K562 (cell line): ENCODE data around the gene ORMDL2. TPM values are rescaled to one million over a fixed set of nuclear protein-coding genes. Genes with fewer than 3 reads are reported as not detected.

Experiments used
- ATAC-seq: fragments of 200-7000 bp; cut with Tn5 transposase; 3 replicates; pipeline ENCODE4 v1.9.1; 2020; ENCODE audit warnings: moderate library complexity
- BruUV-seq: library from RNA; stranded (reverse); fragments of 400-500 nt; replicated peaks from 2 replicates; lab custom pipeline; 2021; lab: Mats Ljungman, UMichigan
- CTCF ChIA-PET: fragments of 300-600 bp; formaldehyde crosslinking; extraction: SDS; loops from one replicate; lab custom pipeline; 2021; ENCODE audit warnings: low intra/inter-chr PET ratio; lab: Yijun Ruan, JAX
- POLR2A ChIA-PET: fragments of 300-600, 350-650 bp; sonication (Branson Sonifier 250); formaldehyde crosslinking; extraction: SDS; loops from one replicate; lab custom pipeline; 2021; ENCODE audit warnings: antibody characterized with exemption, inconsistent platforms; lab: Yijun Ruan, JAX
- DNase-seq, 4 experiments: peaks; one replicate each; pipeline versions ENCODE4 v3.0.0 to v3.0.0-alpha.2; 2011 to 2018; ENCODE audit warnings: low spot score in 3 of 4, mixed read lengths in 3 of 4; ENCODE audit errors: extremely low read depth in 1 of 4
- FAIRE-seq: peaks from 2 replicates; lab custom pipeline; 2011; peaks lifted over from hg19 to GRCh38; lab: Jason Lieb, UNC
- H2AFZ ChIP-seq: 2 replicates; pipeline ENCODE4 v1.6.0; 2011; ENCODE audit warnings: low read depth, low read length, control low read depth, inconsistent platforms
- H3K27ac ChIP-seq: fragments of 200-600 bp; 3 replicates; pipeline ENCODE4 v1.8.0; 2011; ENCODE audit warnings: low read depth, mild to moderate bottlenecking, control low read depth, inconsistent platforms, low read length, moderate library complexity, mixed read lengths; ENCODE audit errors: extremely low read depth
- H3K27me3 ChIP-seq, 2 experiments: fragments of 300-600 bp in 1 of 2; 2 replicates in 1 of 2; 3 replicates in 1 of 2; pipeline versions ENCODE4 v1.6.0 to v1.8.0; 2011; ENCODE audit warnings: inconsistent platforms in 2 of 2, low read length in 2 of 2, mild to moderate bottlenecking in 1 of 2, mixed read lengths in 1 of 2, moderate library complexity in 1 of 2; ENCODE audit not compliant: control insufficient read depth in 2 of 2, insufficient read depth in 2 of 2
- H3K36me3 ChIP-seq: fragments of 300-600 bp; 3 replicates; pipeline ENCODE4 v1.8.0; 2011; ENCODE audit warnings: mild to moderate bottlenecking, low read length, inconsistent platforms; ENCODE audit not compliant: control insufficient read depth, insufficient read depth
- H3K4me1 ChIP-seq, 2 experiments: fragments of 200-600 bp in 1 of 2; replicated peaks in 1 of 2; 2 replicates in 1 of 2; 3 replicates in 1 of 2; pipeline versions ENCODE4 v1.5.1 to v1.8.0; 2011; ENCODE audit warnings: inconsistent platforms in 2 of 2, low read length in 2 of 2, mild to moderate bottlenecking in 1 of 2, mixed read lengths in 1 of 2, moderate library complexity in 1 of 2; ENCODE audit not compliant: control insufficient read depth in 2 of 2, insufficient read depth in 2 of 2
- H3K4me2 ChIP-seq: 2 replicates; pipeline ENCODE4 v1.6.1; 2011; ENCODE audit warnings: low read length, control low read depth, inconsistent platforms, mixed read lengths; ENCODE audit not compliant: insufficient read depth
- H3K4me3 ChIP-seq: fragments of 200-600 bp; sonication (generic), shearing (Covaris generic); 2 replicates; pipeline ENCODE4 v1.5.1; 2016; ENCODE audit warnings: control low read depth, inconsistent platforms
- H3K79me2 ChIP-seq: fragments of 200-600 bp; 3 replicates; pipeline ENCODE4 v1.8.0; 2011; ENCODE audit warnings: low read length, inconsistent platforms; ENCODE audit not compliant: control insufficient read depth, insufficient read depth
- H3K9ac ChIP-seq, 2 experiments: 2 replicates each; pipeline versions ENCODE4 v1.6.0 to v1.6.1; 2011; ENCODE audit warnings: low read depth in 2 of 2, low read length in 2 of 2, control low read depth in 1 of 2, inconsistent platforms in 1 of 2, mild to moderate bottlenecking in 1 of 2, mixed read lengths in 1 of 2; ENCODE audit not compliant: insufficient read depth in 1 of 2
- H3K9me1 ChIP-seq: one replicate; pipeline ENCODE4 v1.6.0; 2011; ENCODE audit warnings: inconsistent platforms, mild to moderate bottlenecking, low read length, moderate library complexity; ENCODE audit not compliant: control insufficient read depth, insufficient read depth
- H3K9me3 ChIP-seq: replicated peaks from 2 replicates; pipeline ENCODE4 v1.5.1; 2011; ENCODE audit warnings: low read depth, low read length, inconsistent platforms; ENCODE audit not compliant: control insufficient read depth, insufficient read depth
- H4K20me1 ChIP-seq: replicated peaks from 2 replicates; pipeline ENCODE4 v1.6.1; 2011; ENCODE audit warnings: low read length, inconsistent platforms, mixed read lengths; ENCODE audit not compliant: control insufficient read depth, insufficient read depth
- BRCA1 ChIP-seq, 2 experiments: fragments of 450-650 bp in 1 of 2; sonication (generic) in 1 of 2; formaldehyde crosslinking in 1 of 2; IDR thresholded peaks; 2 replicates each; pipeline versions ENCODE4 v1.5.0 to v1.6.1; 2017 to 2020; ENCODE audit warnings: mild to moderate bottlenecking in 1 of 2, missing genetic modification reagents in 1 of 2
- BRD4 ChIP-seq: fragments of 200-600 bp; sonication (generic); IDR thresholded peaks from 2 replicates; pipeline ENCODE4 v1.6.1; 2017; ENCODE audit warnings: inconsistent platforms
- MCM3 ChIP-seq: fragments of 450-650 bp; IDR thresholded peaks from 2 replicates; pipeline ENCODE4 v1.6.1; 2016
- NR2C2 ChIP-seq, 2 experiments: fragments of 200-800 bp in 1 of 2; sonication (Bioruptor generic) in 1 of 2; sonication (generic) in 1 of 2; formaldehyde crosslinking in 1 of 2; IDR thresholded peaks; 2 replicates each; pipeline versions ENCODE4 v1.6.1 to v1.8.0; 2016 to 2022; ENCODE audit warnings: mild to moderate bottlenecking in 1 of 2, missing compliant biosample characterization in 1 of 2, missing genetic modification characterization in 1 of 2, missing genetic modification reagents in 1 of 2
- POLR2A ChIP-seq: fragments of 450-650 bp; conservative IDR thresholded peaks from 2 replicates; pipeline ENCODE4 v1.6.1; 2016
- RBM34 ChIP-seq: fragments of 200-400 bp; formaldehyde crosslinking; IDR thresholded peaks from 2 replicates; pipeline ENCODE4 v1.6.1; 2018; ENCODE audit warnings: low read length, borderline replicate concordance; ENCODE audit not compliant: insufficient read depth
- SMAD2 ChIP-seq: fragments of 150-350 bp; IDR thresholded peaks from 2 replicates; pipeline ENCODE4 v1.6.1; 2014; ENCODE audit warnings: low read depth, mild to moderate bottlenecking, low read length
- XRCC4 ChIP-seq: IDR thresholded peaks from one replicate; pipeline ENCODE4 v1.6.1; 2011; ENCODE audit not compliant: insufficient read depth, insufficient read length; ENCODE audit errors: extremely low read depth
- ZNF174 ChIP-seq: fragments of 250-450 bp; sonication (Bioruptor Pico); IDR thresholded peaks from 2 replicates; pipeline ENCODE4 v1.4.0; 2020; ENCODE audit warnings: mild to moderate bottlenecking
- WGBS: fragments of 100-300 bp; shearing (Covaris generic); methylation state at CpG from one replicate; pipeline ENCODE4 v1.1.6; 2016; ENCODE audit warnings: low coverage, mixed read lengths; ENCODE audit not compliant: insufficient coverage; ENCODE audit errors: missing lambda C conversion rate; 5-methylcytosine and 5-hydroxymethylcytosine counted together
- in situ Hi-C: fragments of 300-500 bp; cut with MboI; formaldehyde crosslinking; loops from 4 replicates; pipeline ENCODE4 v1.15.0; 2018; ENCODE audit warnings: inconsistent platforms, mixed read lengths
- intact Hi-C: fragments of 100-400 bp; cut with micrococcal nuclease; formaldehyde crosslinking; loops from 2 replicates; pipeline ENCODE4 v1.14.2; 2022
- polyA plus RNA-seq, 8 experiments: library from polyadenylated mRNA; depleted of rRNA in 4 of 8; stranded (reverse) in 5 of 8; unstranded in 3 of 8; fragments of >200 nt; fragmentation: Nextera tagmentation in 2 of 8; fragmentation: Illumina TruSeq in 1 of 8; extraction: Ambion mirVana in 2 of 8; extraction: Trizol in 1 of 8; gene quantifications; 2 replicates each; pipeline versions ENCODE4 v1.2.1 to v1.2.3, GENCODE V29; 2011 to 2014; ENCODE audit warnings: inconsistent platforms in 1 of 8, missing spikeins in 1 of 8
- total RNA-seq, 7 experiments: library from RNA; depleted of rRNA in 6 of 7; stranded (reverse); fragments of >200 nt in 6 of 7; fragmentation: Illumina TruSeq in 2 of 7; extraction: Trizol in 2 of 7; gene quantifications; 2 replicates each; pipeline versions ENCODE4 v1.2.1 to v1.2.3, GENCODE V29; 2011 to 2021; ENCODE audit warnings: low replicate concordance in 1 of 7
- TF ChIP-seq, protein P1 (sequence below): fragments of 450-650 bp; IDR thresholded peaks from 2 replicates; pipeline ENCODE4 v1.6.1; 2017; ENCODE audit warnings: antibody characterized with exemption, mild to moderate bottlenecking
- TF ChIP-seq, protein P2 (sequence below): fragments of 250-450 bp; sonication (Bioruptor Pico); IDR thresholded peaks from 2 replicates; pipeline ENCODE4 v1.9.0; 2021; ENCODE audit warnings: mild to moderate bottlenecking, inconsistent platforms
- TF ChIP-seq, protein P3 (sequence below): fragments of 450-650 bp; IDR thresholded peaks from 2 replicates; pipeline ENCODE4 v1.6.1; 2016

The ORMDL2 gene
- total and polyA plus RNA-seq, 9 of the 15 experiments (the other 6 are each of a cell fraction or from before 2014, with no cell fraction given) = 9.9 to 113 (median 34.4) TPM

DNA sequence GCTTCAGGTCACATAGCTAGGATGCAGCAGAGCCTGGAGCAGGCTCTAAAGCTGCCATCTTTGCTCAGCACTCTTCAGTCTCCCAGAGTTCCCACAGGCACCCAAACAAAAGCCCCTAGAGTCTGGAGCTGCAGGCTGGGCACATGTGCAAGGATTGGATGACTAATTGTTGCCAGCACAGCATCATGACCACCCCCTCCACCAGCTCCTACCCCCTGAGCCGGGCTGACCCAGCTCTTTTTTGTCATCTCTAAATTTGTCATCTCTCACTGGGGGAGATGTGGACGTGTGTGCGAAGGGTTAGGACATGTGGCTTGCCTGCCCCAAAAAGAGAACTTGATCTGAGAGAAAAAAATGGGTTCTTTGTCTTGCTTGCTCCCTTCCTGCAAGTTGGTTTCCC, 29.2 kb downstream of the ORMDL2 start (continued):
- TF ChIP-seq, protein P1, sequence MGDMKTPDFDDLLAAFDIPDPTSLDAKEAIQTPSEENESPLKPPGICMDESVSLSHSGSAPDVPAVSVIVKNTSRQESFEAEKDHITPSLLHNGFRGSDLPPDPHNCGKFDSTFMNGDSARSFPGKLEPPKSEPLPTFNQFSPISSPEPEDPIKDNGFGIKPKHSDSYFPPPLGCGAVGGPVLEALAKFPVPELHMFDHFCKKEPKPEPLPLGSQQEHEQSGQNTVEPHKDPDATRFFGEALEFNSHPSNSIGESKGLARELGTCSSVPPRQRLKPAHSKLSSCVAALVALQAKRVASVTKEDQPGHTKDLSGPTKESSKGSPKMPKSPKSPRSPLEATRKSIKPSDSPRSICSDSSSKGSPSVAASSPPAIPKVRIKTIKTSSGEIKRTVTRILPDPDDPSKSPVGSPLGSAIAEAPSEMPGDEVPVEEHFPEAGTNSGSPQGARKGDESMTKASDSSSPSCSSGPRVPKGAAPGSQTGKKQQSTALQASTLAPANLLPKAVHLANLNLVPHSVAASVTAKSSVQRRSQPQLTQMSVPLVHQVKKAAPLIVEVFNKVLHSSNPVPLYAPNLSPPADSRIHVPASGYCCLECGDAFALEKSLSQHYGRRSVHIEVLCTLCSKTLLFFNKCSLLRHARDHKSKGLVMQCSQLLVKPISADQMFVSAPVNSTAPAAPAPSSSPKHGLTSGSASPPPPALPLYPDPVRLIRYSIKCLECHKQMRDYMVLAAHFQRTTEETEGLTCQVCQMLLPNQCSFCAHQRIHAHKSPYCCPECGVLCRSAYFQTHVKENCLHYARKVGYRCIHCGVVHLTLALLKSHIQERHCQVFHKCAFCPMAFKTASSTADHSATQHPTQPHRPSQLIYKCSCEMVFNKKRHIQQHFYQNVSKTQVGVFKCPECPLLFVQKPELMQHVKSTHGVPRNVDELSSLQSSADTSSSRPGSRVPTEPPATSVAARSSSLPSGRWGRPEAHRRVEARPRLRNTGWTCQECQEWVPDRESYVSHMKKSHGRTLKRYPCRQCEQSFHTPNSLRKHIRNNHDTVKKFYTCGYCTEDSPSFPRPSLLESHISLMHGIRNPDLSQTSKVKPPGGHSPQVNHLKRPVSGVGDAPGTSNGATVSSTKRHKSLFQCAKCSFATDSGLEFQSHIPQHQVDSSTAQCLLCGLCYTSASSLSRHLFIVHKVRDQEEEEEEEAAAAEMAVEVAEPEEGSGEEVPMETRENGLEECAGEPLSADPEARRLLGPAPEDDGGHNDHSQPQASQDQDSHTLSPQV = peak; percentile 15; the same call in 1 of the 2 replicates
- TF ChIP-seq MCM3 = no peak
- TF ChIP-seq BRD4 = no peak

DNA sequence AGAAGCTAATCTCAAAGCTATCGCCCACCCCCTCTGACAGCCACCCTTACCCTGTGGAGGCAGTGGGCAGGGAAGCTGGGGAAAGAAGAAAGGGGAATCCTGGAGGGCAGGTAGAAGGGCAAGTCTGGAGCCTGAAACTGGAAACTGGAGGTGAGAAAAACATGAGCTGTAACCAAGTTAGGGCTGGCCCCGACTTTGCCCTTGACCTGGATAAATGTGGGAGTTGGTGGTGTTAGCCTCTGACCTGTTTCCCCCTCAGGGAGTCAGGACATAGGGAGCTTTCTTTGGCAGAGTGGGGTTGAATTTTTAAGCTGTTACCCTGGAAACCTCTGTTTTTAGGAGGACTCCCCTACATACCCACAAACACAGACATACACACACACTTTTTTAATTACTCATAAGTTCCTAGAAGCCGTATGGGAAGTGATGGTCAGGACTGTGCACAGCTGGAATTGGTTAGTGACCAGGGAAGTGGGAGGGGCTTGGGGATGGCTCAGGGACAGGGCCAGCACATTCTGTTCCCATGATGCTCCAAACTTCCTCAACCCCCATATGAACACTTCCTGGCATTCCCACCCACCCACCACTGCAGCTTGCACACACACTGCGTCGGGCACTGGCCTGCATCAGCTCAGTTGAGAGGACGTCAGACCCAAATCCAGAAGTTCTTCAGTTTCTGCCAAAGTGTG, 29.9 kb downstream of the ORMDL2 start:
- peaks cover 9 to 23% of the 10 kb centered on the region in 2 experiments for H3K4me1 ChIP-seq
- ATAC-seq (peak; percentile 91), FAIRE-seq (peak; percentile 88), DNase-seq (peak; percentile 70 to 89 (median 76))
- ChIA-PET CTCF (no interaction called here), POLR2A (interaction anchor here (0.6 to 2.1 kb wide), 14 partner anchors 9 to 194 kb away, joined by 3 to 8 read pairs (median 3); partner anchors contain the start of gene DNAJC14)
- H3K27ac ChIP-seq = peak overlapping the region; percentile 46
- no peaks in the 10 kb centered on the region for H4K20me1 ChIP-seq
- H3K4me2 ChIP-seq = peak overlapping the region; percentile 64
- in situ Hi-C loops (no loop called here), intact Hi-C loops (no loop called here)
- 0 out of 2 replicates have a peak overlapping the region, but pooled peaks have one; percentile 1 for H3K4me3 ChIP-seq
- WGBS = 17% methylated on average over 6 of the region's 6 CpGs
- peaks cover 3% of the 10 kb centered on the region; the same call in 1 of the 3 replicates for H3K79me2 ChIP-seq
- no peaks in the 10 kb centered on the region for H3K9me3 ChIP-seq
- BruUV-seq = no TSS peak
- H3K36me3 ChIP-seq = no peaks in the 10 kb centered on the region
- H2AFZ ChIP-seq = peak overlapping the region; percentile 93
- no peaks in the 10 kb centered on the region for H3K9me1 ChIP-seq
- H3K9ac ChIP-seq = peak overlapping the region; percentile 40 to 78; a peak in 3 of 4 replicates
- H3K27me3 ChIP-seq = no peaks in the 10 kb centered on the region
- TF ChIP-seq POLR2A (no peak; the same call in 1 of the 2 replicates), NR2C2 (CRISPR knock-in tag; IDR thresholded peaks at IDR 0.05) (no peak), NR2C2 (tag; IDR thresholded peaks at IDR 0.05) (peak; percentile 45; the same call in 1 of the 2 replicates), XRCC4 (no peak), SMAD2 (no peak), ZNF174 (no peak), RBM34 (no peak), BRCA1 (IDR thresholded peaks at IDR 0.05) (no peak), BRCA1 (CRISPR knock-in tag; IDR thresholded peaks at IDR 0.05) (no peak)
- TF ChIP-seq, protein P2, sequence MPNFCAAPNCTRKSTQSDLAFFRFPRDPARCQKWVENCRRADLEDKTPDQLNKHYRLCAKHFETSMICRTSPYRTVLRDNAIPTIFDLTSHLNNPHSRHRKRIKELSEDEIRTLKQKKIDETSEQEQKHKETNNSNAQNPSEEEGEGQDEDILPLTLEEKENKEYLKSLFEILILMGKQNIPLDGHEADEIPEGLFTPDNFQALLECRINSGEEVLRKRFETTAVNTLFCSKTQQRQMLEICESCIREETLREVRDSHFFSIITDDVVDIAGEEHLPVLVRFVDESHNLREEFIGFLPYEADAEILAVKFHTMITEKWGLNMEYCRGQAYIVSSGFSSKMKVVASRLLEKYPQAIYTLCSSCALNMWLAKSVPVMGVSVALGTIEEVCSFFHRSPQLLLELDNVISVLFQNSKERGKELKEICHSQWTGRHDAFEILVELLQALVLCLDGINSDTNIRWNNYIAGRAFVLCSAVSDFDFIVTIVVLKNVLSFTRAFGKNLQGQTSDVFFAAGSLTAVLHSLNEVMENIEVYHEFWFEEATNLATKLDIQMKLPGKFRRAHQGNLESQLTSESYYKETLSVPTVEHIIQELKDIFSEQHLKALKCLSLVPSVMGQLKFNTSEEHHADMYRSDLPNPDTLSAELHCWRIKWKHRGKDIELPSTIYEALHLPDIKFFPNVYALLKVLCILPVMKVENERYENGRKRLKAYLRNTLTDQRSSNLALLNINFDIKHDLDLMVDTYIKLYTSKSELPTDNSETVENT (CRISPR knock-in tag) = no peak
- TF ChIP-seq, protein P3, sequence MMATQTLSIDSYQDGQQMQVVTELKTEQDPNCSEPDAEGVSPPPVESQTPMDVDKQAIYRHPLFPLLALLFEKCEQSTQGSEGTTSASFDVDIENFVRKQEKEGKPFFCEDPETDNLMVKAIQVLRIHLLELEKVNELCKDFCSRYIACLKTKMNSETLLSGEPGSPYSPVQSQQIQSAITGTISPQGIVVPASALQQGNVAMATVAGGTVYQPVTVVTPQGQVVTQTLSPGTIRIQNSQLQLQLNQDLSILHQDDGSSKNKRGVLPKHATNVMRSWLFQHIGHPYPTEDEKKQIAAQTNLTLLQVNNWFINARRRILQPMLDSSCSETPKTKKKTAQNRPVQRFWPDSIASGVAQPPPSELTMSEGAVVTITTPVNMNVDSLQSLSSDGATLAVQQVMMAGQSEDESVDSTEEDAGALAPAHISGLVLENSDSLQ = no peak
